ENCODE measurements around the gene MYBPH.

- TF ChIP-seq CTCF (IDR thresholded peaks at IDR 0.05; ENCODE audit: borderline replicate concordance, extremely low read depth, low read length, poor library complexity, severe bottlenecking) (no peak), EZH2 (IDR thresholded peaks at IDR 0.05; ENCODE audit: borderline replicate concordance, low read depth, low read length, severe bottlenecking) (no peak)
These were observed 8.4 kb downstream of the MYBPH start for GRCh38 chr1:203167026-203167912.

Measured in DND-41 (cell line).